ENCODE results near the gene MYO5A. TPM values are rescaled to one million over a fixed set of nuclear protein-coding genes. Genes with fewer than 3 reads are reported as not detected.

MYO5A gene
- polyA plus RNA-seq, 2 of the 4 experiments (the other 2 are of a cell fraction): 15.1 to 46.7 TPM

- 88% methylated on average over 2 of the region's 2 CpGs for WGBS (ENCODE audit: missing lambda C conversion rate)
- CTCF ChIA-PET: interaction anchor here (1.0 kb wide), 1 partner anchor 129 kb away, joined by 3 read pairs; no protein-coding TSS in a partner anchor
These were observed 145.5 kb downstream of the MYO5A start for GRCh38 chr15:52383100-52383588.

GRCh38 chr15:52382647-52383046, 146.0 kb downstream of the MYO5A start:
- ChIA-PET POLR2A (no interaction called here), CTCF (no interaction called here)
- Histone ChIP-seq H3K9me3 (no peaks in the 10 kb centered on the region), H3K4me3 (no peak overlapping the region), H3K4me1 (no peaks in the 10 kb centered on the region), H3K4me2 (no peak overlapping the region), H3K27ac (no peak overlapping the region)
- ATAC-seq: no peak
- no peak for FAIRE-seq
- TF ChIP-seq EP300 (IDR thresholded peaks at IDR 0.05): no peak
- no peak for TF ChIP-seq JUN (IDR thresholded peaks at IDR 0.05)
- TF ChIP-seq HEYL (CRISPR knock-in tag; IDR thresholded peaks at IDR 0.05): no peak
- DNase-seq (ENCODE audit: low read depth in 1 of 2, low spot score in 1 of 2): no peak
- 97% methylated on average over 1 of the region's 1 CpG for WGBS (ENCODE audit: missing lambda C conversion rate)

More at GRCh38 chr15:52383100-52383588, 145.5 kb downstream of the MYO5A start:
- Histone ChIP-seq H3K4me2 (no peak overlapping the region), H3K4me3 (no peak overlapping the region), H3K9me3 (no peaks in the 10 kb centered on the region), H3K27ac (no peak overlapping the region), H3K4me1 (no peaks in the 10 kb centered on the region)
- DNase-seq (ENCODE audit: low read depth in 1 of 2, low spot score in 1 of 2): no peak
- no peak for TF ChIP-seq CBX2 (IDR thresholded peaks at IDR 0.05; ENCODE audit: borderline replicate concordance, low read depth)
- TF ChIP-seq TFCP2L1 (CRISPR knock-in tag; IDR thresholded peaks at IDR 0.05): no peak
- TF ChIP-seq JUN (IDR thresholded peaks at IDR 0.05): no peak
- no peak for TF ChIP-seq MAFK (IDR thresholded peaks at IDR 0.05; ENCODE audit: partially characterized antibody)
- TF ChIP-seq FOSL2 (IDR thresholded peaks at IDR 0.05): no peak
- no peak for TF ChIP-seq FOSL2 (CRISPR knock-in tag; IDR thresholded peaks at IDR 0.05)
- no peak for TF ChIP-seq RARB (CRISPR knock-in tag; IDR thresholded peaks at IDR 0.05)
- TF ChIP-seq BCL3 (IDR thresholded peaks at IDR 0.05): no peak
- TF ChIP-seq SREBF2 (IDR thresholded peaks at IDR 0.05): no peak
- TF ChIP-seq RFX5 (IDR thresholded peaks at IDR 0.05): no peak
- no peak for TF ChIP-seq HES2 (IDR thresholded peaks at IDR 0.05)
- TF ChIP-seq EHF (CRISPR knock-in tag; IDR thresholded peaks at IDR 0.05): no peak
- no peak for TF ChIP-seq JUNB (IDR thresholded peaks at IDR 0.05)
- no peak for TF ChIP-seq CEBPB (IDR thresholded peaks at IDR 0.05)
- no peak for TF ChIP-seq REST (IDR thresholded peaks at IDR 0.05)
- no peak for TF ChIP-seq EP300 (IDR thresholded peaks at IDR 0.05)
- POLR2A ChIA-PET: no interaction called here
- FAIRE-seq: no peak
- ATAC-seq: no peak

- FAIRE-seq: no peak
- H3K4me1 ChIP-seq: no peaks in the 10 kb centered on the region
- CTCF ChIA-PET: interaction anchor here (0.9 to 2.7 kb wide), 3 partner anchors 13 to 123 kb away, joined by 3 to 7 read pairs (median 3); no protein-coding TSS in a partner anchor
- no peak overlapping the region for H3K27ac ChIP-seq
- no peak for ATAC-seq
- 89% methylated on average over 14 of the region's 14 CpGs for WGBS (ENCODE audit: missing lambda C conversion rate)
- no peaks in the 10 kb centered on the region for H3K9me3 ChIP-seq
- POLR2A ChIA-PET: no interaction called here
- H3K4me2 ChIP-seq: no peak overlapping the region
- TF ChIP-seq CBX8 (IDR thresholded peaks at IDR 0.05): no peak
- TF ChIP-seq BCL3 (IDR thresholded peaks at IDR 0.05): no peak
- TF ChIP-seq PHF8 (IDR thresholded peaks at IDR 0.05; ENCODE audit: borderline replicate concordance, low read depth): no peak
- H3K4me3 ChIP-seq: no peak overlapping the region
- no peak for DNase-seq (ENCODE audit: low read depth in 1 of 2, low spot score in 1 of 2)
These were observed 149.1 kb downstream of the MYO5A start for GRCh38 chr15:52379395-52380106.
